IMR-90 (cell line): ENCODE measurements around the gene HEXA. TPM values are rescaled to one million over a fixed set of nuclear protein-coding genes. Genes with fewer than 3 reads are reported as not detected.

Source experiments
- ATAC-seq: fragments of 200-7000 bp; cut with Tn5 transposase; 2 replicates; pipeline ENCODE4 v1.9.1; 2020; ENCODE audit warnings: low read depth, mild to moderate bottlenecking, moderate library complexity
- BruUV-seq: library from RNA; stranded (reverse); fragments of 400-500 nt; replicated peaks from 2 replicates; lab custom pipeline; 2021; lab: Mats Ljungman, UMichigan
- CTCF ChIA-PET: fragments of 300-600 bp; formaldehyde crosslinking; extraction: SDS; loops from one replicate; lab custom pipeline; 2021; ENCODE audit warnings: antibody characterized with exemption; lab: Yijun Ruan, JAX
- POLR2A ChIA-PET: fragments of 300-600 bp; sonication (Branson Sonifier 250); formaldehyde crosslinking; loops from one replicate; lab custom pipeline; 2022; ENCODE audit warnings: antibody characterized with exemption; ENCODE audit not compliant: unreplicated experiment; lab: Charles Lee
- DNase-seq: peaks from one replicate; pipeline ENCODE4 v3.0.0; 2013
- H2AFZ ChIP-seq: replicated peaks from 2 replicates; pipeline ENCODE3; 2013; ENCODE audit warnings: low read length, mild to moderate bottlenecking; ENCODE audit not compliant: poor library complexity
- H2AK5ac ChIP-seq: 2 replicates; pipeline ENCODE4 v1.6.1; 2013; ENCODE audit warnings: low read depth, low read length, inconsistent platforms
- H2AK9ac ChIP-seq: replicated peaks from 2 replicates; pipeline ENCODE3; 2013; ENCODE audit warnings: mild to moderate bottlenecking, low read depth, low read length, moderate library complexity; ENCODE audit not compliant: poor library complexity
- H2BK120ac ChIP-seq: 2 replicates; pipeline ENCODE4 v1.6.1; 2013; ENCODE audit warnings: low read depth, low read length, inconsistent platforms
- H2BK15ac ChIP-seq: 3 replicates; pipeline ENCODE4 v1.6.1; 2013; ENCODE audit warnings: low read depth, low read length, inconsistent platforms
- H2BK20ac ChIP-seq: 2 replicates; pipeline ENCODE4 v1.6.1; 2013; ENCODE audit warnings: low read depth, mild to moderate bottlenecking, inconsistent platforms, low read length, moderate library complexity
- H2BK5ac ChIP-seq: 2 replicates; pipeline ENCODE4 v1.6.1; 2013; ENCODE audit warnings: mild to moderate bottlenecking, low read depth, low read length, inconsistent platforms; ENCODE audit not compliant: poor library complexity, severe bottlenecking
- H3K14ac ChIP-seq: replicated peaks from 2 replicates; pipeline ENCODE4 v1.6.1; 2013; ENCODE audit warnings: low read depth, low read length, inconsistent platforms
- H3K18ac ChIP-seq: 2 replicates; pipeline ENCODE4 v1.6.1; 2013; ENCODE audit warnings: low read depth, low read length, control low read depth
- H3K23ac ChIP-seq: 2 replicates; pipeline ENCODE4 v1.6.1; 2013; ENCODE audit warnings: low read depth, low read length, inconsistent platforms
- H3K27ac ChIP-seq: 2 replicates; pipeline ENCODE4 v1.5.1; 2013; ENCODE audit warnings: mild to moderate bottlenecking, control low read depth, low read length; ENCODE audit not compliant: insufficient read depth
- H3K27me3 ChIP-seq: 2 replicates; pipeline ENCODE4 v1.6.1; 2013; ENCODE audit warnings: low read length; ENCODE audit not compliant: control insufficient read depth, insufficient read depth
- H3K36me3 ChIP-seq: 2 replicates; pipeline ENCODE4 v1.6.1; 2013; ENCODE audit warnings: low read length, mixed read lengths; ENCODE audit not compliant: control insufficient read depth, insufficient read depth
- H3K4ac ChIP-seq: 2 replicates; pipeline ENCODE4 v1.6.1; 2013; ENCODE audit warnings: low read depth, low read length, inconsistent platforms
- H3K4me1 ChIP-seq: 2 replicates; pipeline ENCODE4 v1.6.1; 2013; ENCODE audit warnings: low read length, mixed read lengths; ENCODE audit not compliant: control insufficient read depth, insufficient read depth
- H3K4me2 ChIP-seq: 2 replicates; pipeline ENCODE4 v1.6.1; 2013; ENCODE audit warnings: low read depth, mild to moderate bottlenecking, control low read depth, low read length, moderate library complexity
- H3K4me3 ChIP-seq: 2 replicates; pipeline ENCODE4 v1.5.1; 2013; ENCODE audit warnings: low read depth, mild to moderate bottlenecking, control low read depth, low read length, moderate library complexity; ENCODE audit not compliant: insufficient read depth
- H3K56ac ChIP-seq: 2 replicates; pipeline ENCODE4 v1.6.1; 2013; ENCODE audit warnings: low read length, inconsistent platforms; ENCODE audit not compliant: insufficient read depth; ENCODE audit errors: extremely low read depth
- H3K79me1 ChIP-seq, 2 experiments: 2 replicates each; pipeline ENCODE4 v1.6.1; 2013; ENCODE audit warnings: low read length in 2 of 2, inconsistent platforms in 1 of 2, low read depth in 1 of 2
- H3K9ac ChIP-seq: 2 replicates; pipeline ENCODE4 v1.6.1; 2013; ENCODE audit warnings: low read depth, low read length, control low read depth
- H3K9me1 ChIP-seq: 2 replicates; pipeline ENCODE4 v1.6.1; 2013; ENCODE audit warnings: low read length, inconsistent platforms; ENCODE audit not compliant: insufficient read depth
- H3K9me3 ChIP-seq: 2 replicates; pipeline ENCODE4 v1.6.1; 2013; ENCODE audit warnings: low read length; ENCODE audit not compliant: control insufficient read depth, insufficient read depth
- H4K20me1 ChIP-seq: 2 replicates; pipeline ENCODE4 v1.6.1; 2013; ENCODE audit warnings: low read length, inconsistent platforms; ENCODE audit not compliant: insufficient read depth
- H4K5ac ChIP-seq: 2 replicates; pipeline ENCODE4 v1.6.1; 2013; ENCODE audit warnings: mild to moderate bottlenecking, low read depth, low read length, control low read depth
- H4K8ac ChIP-seq, 2 experiments: 2 replicates each; pipeline ENCODE4 v1.6.1; 2013; ENCODE audit warnings: low read depth in 2 of 2, low read length in 2 of 2, control low read depth in 1 of 2, inconsistent platforms in 1 of 2
- H4K91ac ChIP-seq: 2 replicates; pipeline ENCODE4 v1.6.1; 2013; ENCODE audit warnings: low read depth, low read length, inconsistent platforms; ENCODE audit not compliant: insufficient read depth
- CEBPB ChIP-seq: IDR thresholded peaks from 2 replicates; pipeline ENCODE4 v1.6.1; 2012; ENCODE audit warnings: low read depth, low read length, improper control_type of control experiment
- MAFK ChIP-seq: IDR thresholded peaks from 2 replicates; pipeline ENCODE4 v1.6.1; 2012; ENCODE audit warnings: low read depth, low read length, improper control_type of control experiment
- RCOR1 ChIP-seq: IDR thresholded peaks from 2 replicates; pipeline ENCODE4 v1.6.1; 2012; ENCODE audit warnings: mild to moderate bottlenecking, low read length, improper control_type of control experiment; ENCODE audit not compliant: insufficient replicate concordance
- WGBS, 2 experiments: methylation state at CpG; one replicate each; pipeline versions ENCODE4 v1.1.5 to v1.1.7; 2013; ENCODE audit warnings: missing lambda C conversion rate in 2 of 2; ENCODE audit not compliant: insufficient read length in 1 of 2; ENCODE audit errors: extremely low coverage in 2 of 2; 5-methylcytosine and 5-hydroxymethylcytosine counted together
- dilution Hi-C: fragments of 300-500 bp; cut with HindIII; formaldehyde crosslinking; loops from one replicate; pipeline ENCODE4 v1.14.3; 2018; ENCODE audit warnings: low sequenced_read_pairs; ENCODE audit not compliant: unreplicated experiment
- in situ Hi-C: fragments of 300-500 bp; cut with MboI; formaldehyde crosslinking; loops from 3 replicates; pipeline ENCODE4 v1.14.3; 2019; ENCODE audit warnings: low sequenced_read_pairs, inconsistent platforms, mixed read lengths
- intact Hi-C: fragments of 100-400 bp; cut with micrococcal nuclease; formaldehyde crosslinking; loops from 2 replicates; pipeline ENCODE4 v1.10.0; 2022
- polyA plus RNA-seq, 3 experiments: library from polyadenylated mRNA; depleted of rRNA; stranded (reverse); fragments of >200 nt; gene quantifications; 2 replicates each; pipeline ENCODE4 v1.2.3, GENCODE V29; 2012; ENCODE audit warnings: low replicate concordance in 1 of 3
- total RNA-seq: library from RNA; depleted of rRNA; stranded (reverse); fragments of >200 nt; gene quantifications from 2 replicates; pipeline ENCODE4 v1.2.3, GENCODE V29; 2012
- TF ChIP-seq, protein P1 (sequence below): conservative IDR thresholded peaks from 2 replicates; pipeline ENCODE4 v1.5.1; 2012; ENCODE audit warnings: mild to moderate bottlenecking, low read depth, low read length, improper control_type of control experiment

The HEXA gene
- total and polyA plus RNA-seq, 2 of the 4 experiments (the other 2 are of a cell fraction): 19.4 to 115 TPM

- H3K9ac ChIP-seq: no peak overlapping the region
- H2BK5ac ChIP-seq: no peak overlapping the region
- H2BK120ac ChIP-seq: no peak overlapping the region
- H4K5ac ChIP-seq: no peak overlapping the region
- H2AK5ac ChIP-seq: no peak overlapping the region
- no CpG with 5 or more reads among the region's 1 CpG for WGBS, 2 experiments
- TF ChIP-seq MAFK (no peak), RCOR1 (no peak), CEBPB (no peak)
- TF ChIP-seq, protein P1, sequence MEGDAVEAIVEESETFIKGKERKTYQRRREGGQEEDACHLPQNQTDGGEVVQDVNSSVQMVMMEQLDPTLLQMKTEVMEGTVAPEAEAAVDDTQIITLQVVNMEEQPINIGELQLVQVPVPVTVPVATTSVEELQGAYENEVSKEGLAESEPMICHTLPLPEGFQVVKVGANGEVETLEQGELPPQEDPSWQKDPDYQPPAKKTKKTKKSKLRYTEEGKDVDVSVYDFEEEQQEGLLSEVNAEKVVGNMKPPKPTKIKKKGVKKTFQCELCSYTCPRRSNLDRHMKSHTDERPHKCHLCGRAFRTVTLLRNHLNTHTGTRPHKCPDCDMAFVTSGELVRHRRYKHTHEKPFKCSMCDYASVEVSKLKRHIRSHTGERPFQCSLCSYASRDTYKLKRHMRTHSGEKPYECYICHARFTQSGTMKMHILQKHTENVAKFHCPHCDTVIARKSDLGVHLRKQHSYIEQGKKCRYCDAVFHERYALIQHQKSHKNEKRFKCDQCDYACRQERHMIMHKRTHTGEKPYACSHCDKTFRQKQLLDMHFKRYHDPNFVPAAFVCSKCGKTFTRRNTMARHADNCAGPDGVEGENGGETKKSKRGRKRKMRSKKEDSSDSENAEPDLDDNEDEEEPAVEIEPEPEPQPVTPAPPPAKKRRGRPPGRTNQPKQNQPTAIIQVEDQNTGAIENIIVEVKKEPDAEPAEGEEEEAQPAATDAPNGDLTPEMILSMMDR: no peak
- H4K20me1 ChIP-seq: no peaks in the 10 kb centered on the region
- H3K27me3 ChIP-seq: peaks cover 16% of the 10 kb centered on the region
- H3K4ac ChIP-seq: no peak overlapping the region
- H3K4me3 ChIP-seq: no peak overlapping the region
- no peak overlapping the region for H2BK20ac ChIP-seq
- H3K18ac ChIP-seq: no peak overlapping the region
- ATAC-seq (no peak), DNase-seq (no peak)
- no peak overlapping the region for H3K56ac ChIP-seq
- no peak overlapping the region for H3K23ac ChIP-seq
- no peak overlapping the region for H2AK9ac ChIP-seq
- H3K14ac ChIP-seq: no peak overlapping the region
- H3K9me1 ChIP-seq: no peaks in the 10 kb centered on the region
- intact Hi-C loops: no loop called here
- no peak overlapping the region for H2BK15ac ChIP-seq
- BruUV-seq: no TSS peak
- H3K79me1 ChIP-seq: no peaks in the 10 kb centered on the region
- dilution Hi-C loops: no loop called here
- no peaks in the 10 kb centered on the region for H3K4me1 ChIP-seq
- ChIA-PET POLR2A (no interaction called here), CTCF (no interaction called here)
- no peak overlapping the region for H3K27ac ChIP-seq
- in situ Hi-C loops: no loop called here
- H3K4me2 ChIP-seq: no peak overlapping the region
- H4K91ac ChIP-seq: no peak overlapping the region
- no peaks in the 10 kb centered on the region for H3K36me3 ChIP-seq
- H3K9me3 ChIP-seq: peaks cover 3% of the 10 kb centered on the region
- H2AFZ ChIP-seq: no peak overlapping the region
- H4K8ac ChIP-seq: no peak overlapping the region
Observed at GRCh38 chr15:72411544-72411943, 35.7 kb upstream of the HEXA start.
